Ishikawa (cell line): ENCODE measurements around the gene SPATA17.

ENCODE experiments used
- CEBPB ChIP-seq: IDR thresholded peaks from 2 replicates; pipeline ENCODE4 v1.6.1; 2012
- CREB1 ChIP-seq: IDR thresholded peaks from 2 replicates; pipeline ENCODE4 v1.6.1; 2012; ENCODE audit warnings: low read depth
- EGR1 ChIP-seq: IDR thresholded peaks from 2 replicates; pipeline ENCODE4 v1.6.1; 2012
- EP300 ChIP-seq: IDR thresholded peaks from 2 replicates; pipeline ENCODE4 v1.6.1; 2012; ENCODE audit warnings: borderline replicate concordance
- FOXM1 ChIP-seq: IDR thresholded peaks from 2 replicates; pipeline ENCODE4 v1.6.1; 2012; ENCODE audit warnings: low read depth, borderline replicate concordance
- NFIC ChIP-seq: IDR thresholded peaks from 2 replicates; pipeline ENCODE4 v1.6.1; 2012
- RAD21 ChIP-seq: IDR thresholded peaks from 2 replicates; pipeline ENCODE4 v1.6.1; 2012; ENCODE audit warnings: low read depth
- TAF1 ChIP-seq: IDR thresholded peaks from 2 replicates; pipeline ENCODE4 v1.6.1; 2012; ENCODE audit warnings: low read depth, mild to moderate bottlenecking
- TCF12 ChIP-seq: IDR thresholded peaks from 2 replicates; pipeline ENCODE4 v1.6.1; 2012; ENCODE audit warnings: low read depth
- TEAD4 ChIP-seq: IDR thresholded peaks from 2 replicates; pipeline ENCODE4 v1.6.1; 2012
- YY1 ChIP-seq: IDR thresholded peaks from 2 replicates; pipeline ENCODE4 v1.6.1; 2012; ENCODE audit warnings: low read depth
- ZBTB7A ChIP-seq: IDR thresholded peaks from 2 replicates; pipeline ENCODE4 v1.6.1; 2012; ENCODE audit warnings: low read depth
- TF ChIP-seq, protein P1 (sequence below): IDR thresholded peaks from 2 replicates; pipeline ENCODE4 v1.6.1; 2012; ENCODE audit warnings: low read depth, mild to moderate bottlenecking
- TF ChIP-seq, protein P2 (sequence below): IDR thresholded peaks from 2 replicates; pipeline ENCODE4 v1.6.1; 2012
- TF ChIP-seq, protein P3 (sequence below): IDR thresholded peaks from 2 replicates; pipeline ENCODE4 v1.6.1; 2012

The SPATA17 gene

DNA sequence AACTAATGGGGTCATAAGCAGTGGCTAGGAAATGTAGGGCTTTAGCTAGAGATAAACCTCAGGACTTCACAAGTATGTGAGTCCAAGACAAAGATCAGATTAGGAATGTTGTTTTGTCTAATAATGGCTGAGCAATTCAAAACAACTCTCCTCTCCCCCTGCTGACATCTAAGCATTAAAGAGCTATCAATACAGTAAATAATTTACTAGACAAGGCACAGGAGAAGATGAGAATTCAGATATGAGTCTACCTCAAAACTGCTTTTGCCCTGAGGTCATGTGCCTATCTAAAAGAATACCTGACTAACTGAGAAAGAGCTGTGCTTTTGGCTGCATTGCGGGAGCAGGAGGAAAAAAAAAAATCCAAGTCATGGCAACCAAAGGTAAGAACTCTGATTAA lies 86.8 kb downstream of the SPATA17 start:
- TF ChIP-seq TCF12, result no peak
- no peak for TF ChIP-seq ZBTB7A
- no peak for TF ChIP-seq EP300
- TF ChIP-seq, protein P1, sequence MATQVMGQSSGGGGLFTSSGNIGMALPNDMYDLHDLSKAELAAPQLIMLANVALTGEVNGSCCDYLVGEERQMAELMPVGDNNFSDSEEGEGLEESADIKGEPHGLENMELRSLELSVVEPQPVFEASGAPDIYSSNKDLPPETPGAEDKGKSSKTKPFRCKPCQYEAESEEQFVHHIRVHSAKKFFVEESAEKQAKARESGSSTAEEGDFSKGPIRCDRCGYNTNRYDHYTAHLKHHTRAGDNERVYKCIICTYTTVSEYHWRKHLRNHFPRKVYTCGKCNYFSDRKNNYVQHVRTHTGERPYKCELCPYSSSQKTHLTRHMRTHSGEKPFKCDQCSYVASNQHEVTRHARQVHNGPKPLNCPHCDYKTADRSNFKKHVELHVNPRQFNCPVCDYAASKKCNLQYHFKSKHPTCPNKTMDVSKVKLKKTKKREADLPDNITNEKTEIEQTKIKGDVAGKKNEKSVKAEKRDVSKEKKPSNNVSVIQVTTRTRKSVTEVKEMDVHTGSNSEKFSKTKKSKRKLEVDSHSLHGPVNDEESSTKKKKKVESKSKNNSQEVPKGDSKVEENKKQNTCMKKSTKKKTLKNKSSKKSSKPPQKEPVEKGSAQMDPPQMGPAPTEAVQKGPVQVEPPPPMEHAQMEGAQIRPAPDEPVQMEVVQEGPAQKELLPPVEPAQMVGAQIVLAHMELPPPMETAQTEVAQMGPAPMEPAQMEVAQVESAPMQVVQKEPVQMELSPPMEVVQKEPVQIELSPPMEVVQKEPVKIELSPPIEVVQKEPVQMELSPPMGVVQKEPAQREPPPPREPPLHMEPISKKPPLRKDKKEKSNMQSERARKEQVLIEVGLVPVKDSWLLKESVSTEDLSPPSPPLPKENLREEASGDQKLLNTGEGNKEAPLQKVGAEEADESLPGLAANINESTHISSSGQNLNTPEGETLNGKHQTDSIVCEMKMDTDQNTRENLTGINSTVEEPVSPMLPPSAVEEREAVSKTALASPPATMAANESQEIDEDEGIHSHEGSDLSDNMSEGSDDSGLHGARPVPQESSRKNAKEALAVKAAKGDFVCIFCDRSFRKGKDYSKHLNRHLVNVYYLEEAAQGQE, result no peak

DNA sequence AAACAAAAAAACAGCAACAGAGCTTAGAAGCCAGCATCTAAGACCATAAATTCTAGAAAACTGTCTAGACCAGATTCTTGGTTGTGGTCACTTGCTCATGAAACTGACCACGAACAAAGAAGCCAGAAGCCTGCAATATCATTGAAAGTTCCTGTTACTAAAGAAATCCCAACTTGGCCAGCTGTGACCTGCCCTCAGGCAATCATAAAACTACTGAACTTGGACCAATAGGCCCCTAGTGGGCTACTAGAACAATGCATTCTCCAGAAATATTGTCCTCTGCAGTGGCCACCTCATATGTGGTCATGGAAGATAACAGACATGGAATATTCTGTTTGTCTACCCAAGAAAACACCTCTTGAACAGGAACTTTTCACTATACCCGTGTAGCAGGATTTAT lies 87.7 kb downstream of the SPATA17 start:
- TF ChIP-seq ZBTB7A (no peak), CREB1 (no peak), TAF1 (no peak), FOXM1 (no peak)
- TF ChIP-seq, protein P2, sequence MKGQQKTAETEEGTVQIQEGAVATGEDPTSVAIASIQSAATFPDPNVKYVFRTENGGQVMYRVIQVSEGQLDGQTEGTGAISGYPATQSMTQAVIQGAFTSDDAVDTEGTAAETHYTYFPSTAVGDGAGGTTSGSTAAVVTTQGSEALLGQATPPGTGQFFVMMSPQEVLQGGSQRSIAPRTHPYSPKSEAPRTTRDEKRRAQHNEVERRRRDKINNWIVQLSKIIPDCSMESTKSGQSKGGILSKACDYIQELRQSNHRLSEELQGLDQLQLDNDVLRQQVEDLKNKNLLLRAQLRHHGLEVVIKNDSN, result no peak

DNA sequence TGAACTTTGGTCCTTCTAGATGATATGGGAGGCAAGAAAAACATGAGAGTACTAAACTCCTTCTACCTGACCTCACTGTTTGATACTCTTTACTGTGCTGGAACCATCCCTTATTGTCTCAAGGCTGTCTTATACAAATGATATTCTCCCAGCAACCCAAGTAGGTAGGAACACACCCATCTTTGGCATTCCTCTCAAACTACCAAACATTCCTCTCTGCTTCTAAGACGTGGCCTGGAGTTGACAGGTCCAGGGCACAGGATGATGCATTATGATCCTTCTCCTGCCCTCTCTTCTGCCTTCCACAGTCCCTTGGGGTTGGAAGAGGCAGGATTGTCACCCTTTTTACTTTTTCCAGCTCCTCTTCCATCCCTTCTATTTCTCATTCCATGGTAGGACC lies 90.5 kb downstream of the SPATA17 start:
- TF ChIP-seq EP300, result no peak
- TF ChIP-seq TEAD4, result 0 out of 2 replicates have a peak, but pooled peaks have one; percentile 22

DNA sequence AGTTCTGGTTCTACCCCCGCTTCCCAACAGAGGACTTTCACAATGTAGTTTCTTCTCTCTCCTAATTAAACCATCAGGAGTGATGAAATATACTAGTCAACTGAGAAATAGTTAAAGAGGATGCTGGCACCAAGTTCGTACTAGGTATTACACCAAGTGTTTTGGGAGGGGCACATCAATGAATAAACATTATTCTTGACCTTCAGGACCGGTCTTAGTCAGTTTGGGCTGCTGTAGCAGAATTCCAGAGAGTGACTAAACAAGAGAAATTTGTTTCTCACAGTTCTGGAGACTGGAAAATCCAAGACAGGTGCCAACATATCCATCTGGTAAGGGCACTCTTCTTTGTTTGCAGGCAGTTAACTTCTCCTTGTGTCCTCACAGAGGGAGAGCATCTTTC lies 103.8 kb downstream of the SPATA17 start:
- TF ChIP-seq, protein P1, result no peak
- TF ChIP-seq TEAD4 (no peak), EGR1 (no peak), YY1 (no peak), FOXM1 (no peak), TCF12 (no peak), CEBPB (no peak), EP300 (no peak), CREB1 (no peak), NFIC (no peak)
- TF ChIP-seq, protein P2, result no peak
- TF ChIP-seq, protein P3, sequence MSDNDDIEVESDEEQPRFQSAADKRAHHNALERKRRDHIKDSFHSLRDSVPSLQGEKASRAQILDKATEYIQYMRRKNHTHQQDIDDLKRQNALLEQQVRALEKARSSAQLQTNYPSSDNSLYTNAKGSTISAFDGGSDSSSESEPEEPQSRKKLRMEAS, result no peak

DNA sequence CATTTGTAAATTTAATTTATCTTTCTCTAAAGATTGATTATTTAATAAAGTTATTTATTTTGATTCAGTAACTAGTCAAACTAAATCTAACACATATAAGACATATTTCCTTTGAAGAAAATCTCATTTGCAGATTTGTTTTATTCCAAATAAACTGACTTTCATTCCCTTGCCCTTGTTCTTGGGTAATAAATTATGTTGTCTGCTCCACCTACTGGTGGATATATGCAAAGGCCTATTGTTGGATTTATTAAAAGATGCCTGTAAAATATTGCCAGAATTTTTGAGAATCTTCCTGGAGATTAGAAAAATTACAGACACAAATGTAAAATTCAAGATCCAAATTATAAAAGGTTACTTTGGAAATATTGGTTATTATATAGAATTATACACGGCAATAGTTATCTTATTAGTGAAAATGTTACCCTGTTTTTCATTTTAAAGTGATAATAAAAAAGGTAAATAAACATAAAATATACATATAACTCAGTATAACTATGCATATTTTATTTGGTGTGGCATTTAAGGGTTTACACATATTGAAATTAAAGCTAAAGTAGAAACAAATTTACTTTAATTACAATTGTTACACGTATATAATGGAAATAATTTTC lies 116.1 kb downstream of the SPATA17 start:
- peak; percentile 59 for TF ChIP-seq RAD21
- TF ChIP-seq, protein P3, result no peak

DNA sequence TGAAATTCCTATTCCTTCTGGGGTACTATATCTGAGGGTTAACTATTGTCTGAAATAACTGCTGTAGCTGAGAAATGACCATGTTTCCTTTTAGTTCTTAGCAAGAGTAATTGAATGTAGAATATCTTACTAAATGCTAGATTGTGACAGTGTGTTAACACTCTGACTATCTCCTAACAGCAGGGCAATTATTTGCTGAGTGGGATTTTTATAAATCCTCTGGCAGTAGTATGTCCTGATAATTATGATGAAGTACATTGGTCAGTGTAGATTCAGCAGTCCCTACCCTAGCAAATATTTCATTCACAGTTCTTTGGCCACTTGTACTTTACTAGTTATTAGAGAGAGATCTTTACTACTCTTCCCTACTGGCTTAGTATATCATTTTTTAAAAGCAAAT lies 138.6 kb downstream of the SPATA17 start:
- TF ChIP-seq, protein P1, result no peak
- TF ChIP-seq CREB1, result no peak
- no peak for TF ChIP-seq CEBPB
- TF ChIP-seq NFIC, result no peak
- no peak for TF ChIP-seq TAF1
- no peak for TF ChIP-seq TEAD4
- TF ChIP-seq RAD21, result no peak
- no peak for TF ChIP-seq EGR1
- no peak for TF ChIP-seq FOXM1
- TF ChIP-seq YY1, result no peak
